HEK293 (cell line): Measurements from ENCODE around the gene SLF2.
"Not testable (repeated sequence)": the region's sequence is repeated elsewhere in the genome, so short reads cannot be mapped to it uniquely, and the experiment has no call there.

Source experiments
- CTCF ChIA-PET: fragments of 350-600 bp; formaldehyde crosslinking; extraction: SDS; loops from one replicate; lab custom pipeline; 2021; ENCODE audit warnings: antibody characterized with exemption; lab: Yijun Ruan, JAX
- POLR2A ChIA-PET: fragments of 300-600 bp; formaldehyde crosslinking; extraction: SDS; loops from one replicate; lab custom pipeline; 2020; ENCODE audit warnings: antibody characterized with exemption, inconsistent platforms; lab: Yijun Ruan, JAX
- H3K27ac ChIP-seq: fragments of 200-500 bp; sonication (Bioruptor generic); 2 replicates; pipeline ENCODE4 v1.5.1; 2014; ENCODE audit warnings: low read depth, low read length, control low read depth, inconsistent platforms; ENCODE audit errors: extremely low read depth
- H3K36me3 ChIP-seq, 2 experiments: fragments of 200-500 bp in 1 of 2; sonication (Bioruptor generic) in 1 of 2; 1 replicate in 1 of 2; 2 replicates in 1 of 2; pipeline ENCODE4 v1.5.1; 2014 to 2017; ENCODE audit warnings: inconsistent platforms in 2 of 2, low read length in 2 of 2; ENCODE audit not compliant: control insufficient read depth in 2 of 2, insufficient read depth in 1 of 2
- H3K4me1 ChIP-seq: fragments of 200-500 bp; sonication (Bioruptor generic); 2 replicates; pipeline ENCODE4 v1.5.1; 2014; ENCODE audit warnings: mild to moderate bottlenecking, low read length, inconsistent platforms; ENCODE audit not compliant: control insufficient read depth, insufficient read depth
- H3K4me3 ChIP-seq: 2 replicates; pipeline ENCODE4 v1.5.1; 2011; ENCODE audit warnings: low read depth, mild to moderate bottlenecking, control low read depth, low read length, moderate library complexity
- H3K9me3 ChIP-seq: fragments of 200-500 bp; sonication (Bioruptor generic); 2 replicates; pipeline ENCODE4 v1.5.1; 2014; ENCODE audit warnings: low read depth, low read length, inconsistent platforms; ENCODE audit not compliant: control insufficient read depth, insufficient read depth
- PRDM1 ChIP-seq: fragments of 450-650 bp; formaldehyde crosslinking; IDR thresholded peaks from 2 replicates; pipeline ENCODE4; 2016; ENCODE audit warnings: missing biosample characterization, missing genetic modification characterization
- RBAK ChIP-seq: fragments of 450-650 bp; formaldehyde crosslinking; IDR thresholded peaks from 2 replicates; pipeline ENCODE4 v1.5.1; 2016; ENCODE audit warnings: missing biosample characterization, missing genetic modification characterization
- SETDB1 ChIP-seq: IDR thresholded peaks from one replicate; pipeline ENCODE4 v1.6.1; 2017; ENCODE audit warnings: mild to moderate bottlenecking, low read length, moderate library complexity, mixed read lengths; ENCODE audit not compliant: insufficient read length
- TRIM28 ChIP-seq: IDR thresholded peaks from 2 replicates; pipeline ENCODE4 v1.6.1; 2011; ENCODE audit warnings: low read length, control low read depth, borderline replicate concordance
- ZNF112 ChIP-seq: fragments of 450-650 bp; formaldehyde crosslinking; IDR thresholded peaks from 2 replicates; pipeline ENCODE4 v1.5.0; 2017; ENCODE audit warnings: missing biosample characterization, missing genetic modification characterization
- ZNF155 ChIP-seq: fragments of 450-650 bp; formaldehyde crosslinking; IDR thresholded peaks from 2 replicates; pipeline ENCODE4 v1.5.1; 2016; ENCODE audit warnings: missing biosample characterization, missing genetic modification characterization
- ZNF175 ChIP-seq: fragments of 450-650 bp; formaldehyde crosslinking; IDR thresholded peaks from 2 replicates; pipeline ENCODE4 v1.5.1; 2016; ENCODE audit warnings: missing biosample characterization, missing genetic modification characterization
- ZNF266 ChIP-seq: fragments of 450-650 bp; formaldehyde crosslinking; IDR thresholded peaks from 2 replicates; pipeline ENCODE4 v1.5.1; 2016; ENCODE audit warnings: missing biosample characterization, missing genetic modification characterization, low read depth
- ZNF398 ChIP-seq: fragments of 450-650 bp; formaldehyde crosslinking; IDR thresholded peaks from 2 replicates; pipeline ENCODE4 v1.5.1; 2017; ENCODE audit warnings: missing biosample characterization, missing genetic modification characterization
- ZNF624 ChIP-seq: fragments of 450-650 bp; formaldehyde crosslinking; IDR thresholded peaks from 2 replicates; pipeline ENCODE4 v1.5.1; 2017; ENCODE audit warnings: missing biosample characterization, missing genetic modification characterization
- ZNF654 ChIP-seq: fragments of 450-650 bp; formaldehyde crosslinking; IDR thresholded peaks from 2 replicates; pipeline ENCODE4 v1.5.1; 2016; ENCODE audit warnings: low read depth, missing biosample characterization, missing genetic modification characterization
- ZNF670 ChIP-seq: fragments of 450-650 bp; formaldehyde crosslinking; IDR thresholded peaks from 2 replicates; pipeline ENCODE4 v1.5.1; 2016; ENCODE audit warnings: missing biosample characterization, missing genetic modification characterization, low read depth
- TF ChIP-seq, protein P1 (sequence below): fragments of 450-650 bp; formaldehyde crosslinking; IDR thresholded peaks from 2 replicates; pipeline ENCODE4 v1.5.1; 2016; ENCODE audit warnings: missing biosample characterization, missing genetic modification characterization, borderline replicate concordance

Gene SLF2

GRCh38 chr10:100883312-100883821, 29.4 kb upstream of the SLF2 start:
- no peak overlapping the region for H3K4me3 ChIP-seq
- no peaks in the 10 kb centered on the region for H3K9me3 ChIP-seq
- no peak for TF ChIP-seq ZNF398 (tag by site-specific recombination)
- TF ChIP-seq, protein P1, sequence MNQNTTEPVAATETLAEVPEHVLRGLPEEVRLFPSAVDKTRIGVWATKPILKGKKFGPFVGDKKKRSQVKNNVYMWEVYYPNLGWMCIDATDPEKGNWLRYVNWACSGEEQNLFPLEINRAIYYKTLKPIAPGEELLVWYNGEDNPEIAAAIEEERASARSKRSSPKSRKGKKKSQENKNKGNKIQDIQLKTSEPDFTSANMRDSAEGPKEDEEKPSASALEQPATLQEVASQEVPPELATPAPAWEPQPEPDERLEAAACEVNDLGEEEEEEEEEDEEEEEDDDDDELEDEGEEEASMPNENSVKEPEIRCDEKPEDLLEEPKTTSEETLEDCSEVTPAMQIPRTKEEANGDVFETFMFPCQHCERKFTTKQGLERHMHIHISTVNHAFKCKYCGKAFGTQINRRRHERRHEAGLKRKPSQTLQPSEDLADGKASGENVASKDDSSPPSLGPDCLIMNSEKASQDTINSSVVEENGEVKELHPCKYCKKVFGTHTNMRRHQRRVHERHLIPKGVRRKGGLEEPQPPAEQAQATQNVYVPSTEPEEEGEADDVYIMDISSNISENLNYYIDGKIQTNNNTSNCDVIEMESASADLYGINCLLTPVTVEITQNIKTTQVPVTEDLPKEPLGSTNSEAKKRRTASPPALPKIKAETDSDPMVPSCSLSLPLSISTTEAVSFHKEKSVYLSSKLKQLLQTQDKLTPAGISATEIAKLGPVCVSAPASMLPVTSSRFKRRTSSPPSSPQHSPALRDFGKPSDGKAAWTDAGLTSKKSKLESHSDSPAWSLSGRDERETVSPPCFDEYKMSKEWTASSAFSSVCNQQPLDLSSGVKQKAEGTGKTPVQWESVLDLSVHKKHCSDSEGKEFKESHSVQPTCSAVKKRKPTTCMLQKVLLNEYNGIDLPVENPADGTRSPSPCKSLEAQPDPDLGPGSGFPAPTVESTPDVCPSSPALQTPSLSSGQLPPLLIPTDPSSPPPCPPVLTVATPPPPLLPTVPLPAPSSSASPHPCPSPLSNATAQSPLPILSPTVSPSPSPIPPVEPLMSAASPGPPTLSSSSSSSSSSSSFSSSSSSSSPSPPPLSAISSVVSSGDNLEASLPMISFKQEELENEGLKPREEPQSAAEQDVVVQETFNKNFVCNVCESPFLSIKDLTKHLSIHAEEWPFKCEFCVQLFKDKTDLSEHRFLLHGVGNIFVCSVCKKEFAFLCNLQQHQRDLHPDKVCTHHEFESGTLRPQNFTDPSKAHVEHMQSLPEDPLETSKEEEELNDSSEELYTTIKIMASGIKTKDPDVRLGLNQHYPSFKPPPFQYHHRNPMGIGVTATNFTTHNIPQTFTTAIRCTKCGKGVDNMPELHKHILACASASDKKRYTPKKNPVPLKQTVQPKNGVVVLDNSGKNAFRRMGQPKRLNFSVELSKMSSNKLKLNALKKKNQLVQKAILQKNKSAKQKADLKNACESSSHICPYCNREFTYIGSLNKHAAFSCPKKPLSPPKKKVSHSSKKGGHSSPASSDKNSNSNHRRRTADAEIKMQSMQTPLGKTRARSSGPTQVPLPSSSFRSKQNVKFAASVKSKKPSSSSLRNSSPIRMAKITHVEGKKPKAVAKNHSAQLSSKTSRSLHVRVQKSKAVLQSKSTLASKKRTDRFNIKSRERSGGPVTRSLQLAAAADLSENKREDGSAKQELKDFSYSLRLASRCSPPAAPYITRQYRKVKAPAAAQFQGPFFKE (tag by site-specific recombination), result no peak
- TF ChIP-seq SETDB1, result no peak
- no peak for TF ChIP-seq ZNF266
- TF ChIP-seq ZNF670, result no peak
- TF ChIP-seq ZNF654, result no peak
- no peak for TF ChIP-seq ZNF624
- TF ChIP-seq PRDM1 (tag by site-specific recombination), result no peak
- TF ChIP-seq RBAK, result no peak
- H3K27ac ChIP-seq, result no peak overlapping the region
- no peaks in the 10 kb centered on the region for H3K4me1 ChIP-seq
- CTCF ChIA-PET, result interaction anchor here (0.7 to 2.0 kb wide), 4 partner anchors 11 to 140 kb away, joined by 3 to 6 read pairs (median 4); no protein-coding TSS in a partner anchor
- no peaks in the 10 kb centered on the region for H3K36me3 ChIP-seq
- POLR2A ChIA-PET, result no interaction called here

GRCh38 chr10:100885611-100886010, 27.2 kb upstream of the SLF2 start:
- CTCF ChIA-PET, result interaction anchor here (0.6 to 1.1 kb wide), 4 partner anchors 13 to 546 kb away, joined by 3 read pairs; no protein-coding TSS in a partner anchor
- H3K9me3 ChIP-seq, H3K4me1 ChIP-seq, H3K27ac ChIP-seq, POLR2A ChIA-PET, H3K4me3 ChIP-seq, H3K36me3 ChIP-seq: not testable (repeated sequence)

DNA sequence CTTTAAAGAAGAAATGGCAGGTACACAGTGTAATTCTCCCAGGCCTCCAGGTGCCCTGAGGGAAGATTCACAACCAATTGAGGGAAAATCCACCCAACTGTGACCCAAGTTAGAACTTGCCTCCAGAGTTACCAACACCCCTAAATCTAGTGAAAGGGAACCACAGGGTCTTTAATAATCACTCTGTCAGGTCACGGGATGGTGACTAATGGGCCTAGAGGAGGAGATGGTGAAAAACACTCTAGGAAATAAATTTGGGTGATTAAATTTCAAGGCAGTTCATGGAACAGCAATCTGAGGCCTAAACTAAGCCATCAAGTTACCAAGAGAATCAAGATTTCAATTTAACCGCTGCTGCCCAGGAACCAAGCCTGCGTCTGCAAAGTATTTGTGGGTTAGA, 26.7 kb upstream of the SLF2 start:
- H3K4me1 ChIP-seq, result no peaks in the 10 kb centered on the region
- no peak overlapping the region for H3K27ac ChIP-seq
- TF ChIP-seq TRIM28, result no peak
- no peak for TF ChIP-seq ZNF175 (tag by site-specific recombination)
- TF ChIP-seq SETDB1, result no peak
- TF ChIP-seq ZNF112 (tag by site-specific recombination), result no peak
- TF ChIP-seq ZNF155, result no peak
- TF ChIP-seq, all 188 proteins: peak for 0
- ChIA-PET CTCF (interaction anchor here (0.6 to 3.3 kb wide), 3 partner anchors 7 to 547 kb away, joined by 3 to 25 read pairs (median 3); no protein-coding TSS in a partner anchor), POLR2A (no interaction called here)
- Histone ChIP-seq H3K36me3 (no peaks in the 10 kb centered on the region), H3K9me3 (no peaks in the 10 kb centered on the region), H3K4me3 (no peak overlapping the region)
